ENCODE results near the gene ZNF569. TPM values are rescaled to one million over a fixed set of nuclear protein-coding genes. Genes with fewer than 3 reads are reported as not detected.

The ZNF569 gene
- polyA plus RNA-seq, 1 donor from 2014 or later = 21.6 TPM

GRCh38 chr19:37468961-37469777 lies 1.9 kb upstream of the ZNF569 start, which contains the start of gene ZNF570:
Gene ZNF570, plus strand, starts transcription at chr19:37469356. Its CDS starts 999 bp downstream, at chr19:37470355.
- peak within 1 kb of the TSS; percentile 91 for H3K27ac ChIP-seq (ENCODE audit: low read length)
- peaks cover 11% of the 10 kb centered on the region for H3K9me3 ChIP-seq (ENCODE audit: low read length)
- peak within 1 kb of the TSS; percentile 98 for H2AFZ ChIP-seq (ENCODE audit: low read depth, low read length)
- H3K27me3 ChIP-seq (ENCODE audit: insufficient read depth, low read depth, low read length) = no peaks in the 10 kb centered on the region
- no peaks in the 10 kb centered on the region for H4K20me1 ChIP-seq (ENCODE audit: insufficient read depth)
- H3K4me3 ChIP-seq (ENCODE audit: low read length) = peak within 1 kb of the TSS; percentile 92
- H3K36me3 ChIP-seq (ENCODE audit: insufficient read depth, low read length) = peaks cover 13% of the 10 kb centered on the region
- H3K79me2 ChIP-seq (replicated peaks; ENCODE audit: insufficient read depth, low read length) = peaks cover 39% of the 10 kb centered on the region
- peak within 1 kb of the TSS; percentile 94 for H3K9ac ChIP-seq (ENCODE audit: low read length)
- no peaks in the 10 kb centered on the region for H3F3A ChIP-seq (ENCODE audit: insufficient read depth, low read length, poor library complexity, severe bottlenecking)
- TF ChIP-seq REST (IDR thresholded peaks at IDR 0.05; ENCODE audit: borderline replicate concordance) = peak; percentile 78
- TF ChIP-seq CTCF (IDR thresholded peaks at IDR 0.05; ENCODE audit: poor library complexity, severe bottlenecking) = no peak
- TF ChIP-seq EZH2 (IDR thresholded peaks at IDR 0.05; ENCODE audit: borderline replicate concordance, insufficient read depth, low read length, poor library complexity, severe bottlenecking) = no peak
- peak; percentile 84 for TF ChIP-seq TAF1 (IDR thresholded peaks at IDR 0.05; ENCODE audit: low read depth)
- TF ChIP-seq SMC3 (conservative IDR thresholded peaks at IDR 0.05; ENCODE audit: poor library complexity) = peak; percentile 50
- peak; percentile 83 for TF ChIP-seq MXI1 (conservative IDR thresholded peaks at IDR 0.05; ENCODE audit: poor library complexity, severe bottlenecking)
- TF ChIP-seq EP300 (conservative IDR thresholded peaks at IDR 0.05; ENCODE audit: poor library complexity, severe bottlenecking) = no peak
- peak; percentile 33 for TF ChIP-seq RAD21 (conservative IDR thresholded peaks at IDR 0.05)
- TF ChIP-seq POLR2AphosphoS5 (IDR thresholded peaks at IDR 0.05) = peak; percentile 80
- no peaks in the 10 kb centered on the region for H3K9me2 ChIP-seq (ENCODE audit: insufficient read depth, low read length)
- H3K4me2 ChIP-seq (ENCODE audit: low read length) = peak within 1 kb of the TSS; percentile 72

GRCh38 chr19:37467608-37468090 lies 405 bp upstream of the ZNF569 start:
- H3K4me3 ChIP-seq (ENCODE audit: low read length) = peak overlapping the region; percentile 86
- H4K20me1 ChIP-seq (ENCODE audit: insufficient read depth) = no peaks in the 10 kb centered on the region
- peaks cover 27% of the 10 kb centered on the region for H3K36me3 ChIP-seq (ENCODE audit: insufficient read depth, low read length)
- TF ChIP-seq EP300 (conservative IDR thresholded peaks at IDR 0.05; ENCODE audit: poor library complexity, severe bottlenecking) (no peak), MXI1 (conservative IDR thresholded peaks at IDR 0.05; ENCODE audit: poor library complexity, severe bottlenecking) (no peak), POLR2AphosphoS5 (IDR thresholded peaks at IDR 0.05) (no peak), EZH2 (IDR thresholded peaks at IDR 0.05; ENCODE audit: borderline replicate concordance, insufficient read depth, low read length, poor library complexity, severe bottlenecking) (no peak), RAD21 (conservative IDR thresholded peaks at IDR 0.05) (no peak), CTCF (IDR thresholded peaks at IDR 0.05; ENCODE audit: poor library complexity, severe bottlenecking) (no peak), TAF1 (IDR thresholded peaks at IDR 0.05; ENCODE audit: low read depth) (no peak), REST (IDR thresholded peaks at IDR 0.05; ENCODE audit: borderline replicate concordance) (no peak), SMC3 (conservative IDR thresholded peaks at IDR 0.05; ENCODE audit: poor library complexity) (no peak)
- H3K27me3 ChIP-seq (ENCODE audit: insufficient read depth, low read depth, low read length) = no peaks in the 10 kb centered on the region
- no peaks in the 10 kb centered on the region for H3K9me2 ChIP-seq (ENCODE audit: insufficient read depth, low read length)
- peaks cover 16% of the 10 kb centered on the region for H3K9me3 ChIP-seq (ENCODE audit: low read length)
- H3K79me2 ChIP-seq (replicated peaks; ENCODE audit: insufficient read depth, low read length) = peaks cover 39% of the 10 kb centered on the region
- H2AFZ ChIP-seq (ENCODE audit: low read depth, low read length) = peak overlapping the region; percentile 81
- H3K27ac ChIP-seq (ENCODE audit: low read length) = peak overlapping the region; percentile 83
- peak overlapping the region; percentile 84 for H3K9ac ChIP-seq (ENCODE audit: low read length)
- H3F3A ChIP-seq (ENCODE audit: insufficient read depth, low read length, poor library complexity, severe bottlenecking) = no peaks in the 10 kb centered on the region
- no peak overlapping the region for H3K4me2 ChIP-seq (ENCODE audit: low read length)
